Gastroesophageal sphincter (tissue), 4 donors: ENCODE results near the gene DUSP15. TPM values are rescaled to one million over a fixed set of nuclear protein-coding genes. Genes with fewer than 3 reads are reported as not detected.

Source experiments
- ATAC-seq: fragments of 150-250 bp; one replicate; pipeline ENCODE4 v1.9.1; 2016; ENCODE audit warnings: mild to moderate bottlenecking, moderate library complexity
- H3K27ac ChIP-seq, 4 donors: fragments of 200-600 bp; sonication (generic) in 3 of 4; 1 replicate in 3 of 4; 2 replicates in 1 of 4; pipeline ENCODE4 v1.5.1; 2016 to 2019
- H3K27me3 ChIP-seq: fragments of 200-600 bp; sonication (generic); one replicate; pipeline ENCODE4 v1.5.1; 2019
- H3K36me3 ChIP-seq, 2 donors: fragments of 200-600 bp; sonication (generic); one replicate each; pipeline ENCODE4 v1.5.1; 2019; ENCODE audit warnings: control low read depth in 1 of 2
- H3K4me1 ChIP-seq, 3 donors: fragments of 200-600 bp; sonication (generic); 1 replicate in 2 of 3; 2 replicates in 1 of 3; pipeline ENCODE4 v1.5.1; 2016 to 2019; ENCODE audit warnings: control low read depth in 2 of 3
- H3K4me3 ChIP-seq, 2 donors: fragments of 200-600 bp; sonication (generic); one replicate each; pipeline ENCODE4 v1.5.1; 2019; ENCODE audit warnings: mild to moderate bottlenecking in 1 of 2, moderate library complexity in 1 of 2
- H3K9me3 ChIP-seq, 3 donors: fragments of 200-600 bp; sonication (generic); one replicate each; pipeline ENCODE4 v1.5.1; 2017 to 2019; ENCODE audit warnings: control low read depth in 2 of 3
- EP300 ChIP-seq: sonication (generic); formaldehyde crosslinking; IDR thresholded peaks from one replicate; pipeline ENCODE4 v1.6.1; 2017; ENCODE audit warnings: antibody characterized with exemption, mild to moderate bottlenecking
- POLR2A ChIP-seq, 2 donors: fragments of 450-650 bp; IDR thresholded peaks; one replicate each; pipeline ENCODE4 v1.6.1; 2017; ENCODE audit warnings: antibody characterized with exemption in 2 of 2, mild to moderate bottlenecking in 2 of 2, moderate library complexity in 1 of 2
- POLR2AphosphoS5 ChIP-seq: sonication (generic); formaldehyde crosslinking; IDR thresholded peaks from one replicate; pipeline ENCODE4 v1.6.1; 2017; ENCODE audit warnings: antibody characterized with exemption
- WGBS, 2 donors: methylation state at CpG; one replicate each; pipeline ENCODE4 v1.1.5; 2018; ENCODE audit warnings: low coverage in 1 of 2; 5-methylcytosine and 5-hydroxymethylcytosine counted together
- total RNA-seq, 4 donors: library from RNA; depleted of rRNA; stranded (reverse); fragments of >200 nt; gene quantifications; one replicate each; pipeline ENCODE4 v1.1.0, GENCODE V29; 2016
- TF ChIP-seq, protein P1 (sequence below), 4 experiments: fragments of 200-600 bp in 2 of 4; fragments of 450-650 bp in 2 of 4; sonication (generic) in 1 of 4; IDR thresholded peaks; one replicate each; pipeline ENCODE4 v1.5.1; 2017 to 2019; ENCODE audit warnings: antibody characterized with exemption in 4 of 4, mild to moderate bottlenecking in 2 of 4, moderate library complexity in 2 of 4

DUSP15 gene
- total RNA-seq, 4 donors from 2014 or later = 1.5 to 8.2 (median 4.5) TPM

DNA sequence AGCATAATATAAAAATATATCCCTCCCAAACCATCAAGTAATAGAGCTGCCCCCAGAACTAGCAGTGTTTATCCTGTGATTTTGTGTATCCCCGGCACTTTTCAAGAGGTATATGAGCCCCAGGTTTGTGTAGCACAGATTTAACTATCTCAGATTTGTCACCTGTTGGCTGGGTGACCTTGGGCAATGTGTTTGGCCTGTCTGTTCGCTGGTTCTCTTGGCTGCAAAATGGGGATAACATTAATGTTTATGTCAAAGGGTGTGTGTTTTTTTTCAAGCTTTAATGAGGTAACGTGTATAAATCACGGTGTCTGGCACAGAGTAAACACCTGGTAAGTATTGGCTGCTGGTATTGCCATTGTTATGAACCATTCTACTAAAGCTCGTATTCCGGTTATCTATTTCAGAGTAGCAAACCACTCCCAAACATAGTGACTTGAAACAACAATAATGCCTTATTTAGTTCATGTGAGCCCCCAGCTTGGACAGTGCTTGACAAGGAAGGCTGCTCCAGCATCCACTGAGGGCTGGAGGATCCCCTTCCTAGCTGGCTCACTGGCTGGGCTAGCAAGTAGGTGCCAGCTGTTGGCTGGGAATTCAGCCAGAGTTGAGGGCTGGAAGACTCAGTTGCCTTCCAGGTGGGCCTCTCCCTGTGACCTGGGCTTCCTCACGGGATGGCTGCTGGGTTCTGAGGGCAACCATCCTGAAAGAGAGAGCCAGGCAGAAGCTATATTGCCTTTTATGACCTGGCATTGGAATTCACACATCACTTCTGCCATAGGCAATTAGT is 45.4 kb upstream of the DUSP15 start:
- TF ChIP-seq POLR2A (IDR thresholded peaks at IDR 0.05) = no peak
- TF ChIP-seq, protein P1, sequence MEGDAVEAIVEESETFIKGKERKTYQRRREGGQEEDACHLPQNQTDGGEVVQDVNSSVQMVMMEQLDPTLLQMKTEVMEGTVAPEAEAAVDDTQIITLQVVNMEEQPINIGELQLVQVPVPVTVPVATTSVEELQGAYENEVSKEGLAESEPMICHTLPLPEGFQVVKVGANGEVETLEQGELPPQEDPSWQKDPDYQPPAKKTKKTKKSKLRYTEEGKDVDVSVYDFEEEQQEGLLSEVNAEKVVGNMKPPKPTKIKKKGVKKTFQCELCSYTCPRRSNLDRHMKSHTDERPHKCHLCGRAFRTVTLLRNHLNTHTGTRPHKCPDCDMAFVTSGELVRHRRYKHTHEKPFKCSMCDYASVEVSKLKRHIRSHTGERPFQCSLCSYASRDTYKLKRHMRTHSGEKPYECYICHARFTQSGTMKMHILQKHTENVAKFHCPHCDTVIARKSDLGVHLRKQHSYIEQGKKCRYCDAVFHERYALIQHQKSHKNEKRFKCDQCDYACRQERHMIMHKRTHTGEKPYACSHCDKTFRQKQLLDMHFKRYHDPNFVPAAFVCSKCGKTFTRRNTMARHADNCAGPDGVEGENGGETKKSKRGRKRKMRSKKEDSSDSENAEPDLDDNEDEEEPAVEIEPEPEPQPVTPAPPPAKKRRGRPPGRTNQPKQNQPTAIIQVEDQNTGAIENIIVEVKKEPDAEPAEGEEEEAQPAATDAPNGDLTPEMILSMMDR (IDR thresholded peaks at IDR 0.05) = no peak
- no peak for TF ChIP-seq POLR2AphosphoS5
- no peak for TF ChIP-seq EP300

DNA sequence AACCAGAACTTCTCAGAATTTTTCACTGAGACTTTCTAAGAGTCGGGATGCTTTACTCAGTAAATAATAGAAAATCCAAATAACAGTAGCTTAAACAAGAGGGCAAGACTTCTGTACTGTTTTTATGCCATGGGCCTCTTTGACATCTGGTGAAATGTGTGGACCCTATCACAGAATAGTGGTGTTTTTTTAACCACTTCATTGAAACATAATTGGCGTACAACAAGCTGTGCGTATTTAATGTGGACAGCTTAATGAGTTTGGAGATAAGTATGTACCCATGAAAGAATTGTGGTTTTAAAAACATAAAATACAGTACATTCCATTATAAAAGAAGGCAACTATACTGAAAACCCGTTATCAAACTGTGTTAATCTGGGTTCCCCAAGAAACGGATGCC is 43.8 kb upstream of the DUSP15 start:
- TF ChIP-seq, protein P1 (IDR thresholded peaks at IDR 0.05) = no peak
- no peak for TF ChIP-seq POLR2AphosphoS5
- TF ChIP-seq POLR2A (IDR thresholded peaks at IDR 0.05) = no peak
- no peak for TF ChIP-seq EP300
- no peaks in the 10 kb centered on the region for H3K9me3 ChIP-seq
- 70 to 82% methylated on average over 4 to 5 of the region's 5 CpGs for WGBS, 2 donors
- no peak overlapping the region for H3K27ac ChIP-seq
- H3K27me3 ChIP-seq = peaks cover 11% of the 10 kb centered on the region
- H3K4me1 ChIP-seq = no peaks in the 10 kb centered on the region
- no peak for ATAC-seq
- no peaks in the 10 kb centered on the region for H3K36me3 ChIP-seq
- no peak overlapping the region for H3K4me3 ChIP-seq

More for the DNA sequence above, 45.4 kb upstream of the DUSP15 start:
- H3K4me3 ChIP-seq = no peak overlapping the region
- no peaks in the 10 kb centered on the region for H3K36me3 ChIP-seq
- no peaks in the 10 kb centered on the region for H3K9me3 ChIP-seq
- no peak overlapping the region for H3K27ac ChIP-seq
- 41 to 56% methylated on average over 6 of the region's 7 CpGs for WGBS, 2 donors
- no peaks in the 10 kb centered on the region for H3K4me1 ChIP-seq
- peaks cover 24% of the 10 kb centered on the region for H3K27me3 ChIP-seq
- no peak for ATAC-seq

DNA sequence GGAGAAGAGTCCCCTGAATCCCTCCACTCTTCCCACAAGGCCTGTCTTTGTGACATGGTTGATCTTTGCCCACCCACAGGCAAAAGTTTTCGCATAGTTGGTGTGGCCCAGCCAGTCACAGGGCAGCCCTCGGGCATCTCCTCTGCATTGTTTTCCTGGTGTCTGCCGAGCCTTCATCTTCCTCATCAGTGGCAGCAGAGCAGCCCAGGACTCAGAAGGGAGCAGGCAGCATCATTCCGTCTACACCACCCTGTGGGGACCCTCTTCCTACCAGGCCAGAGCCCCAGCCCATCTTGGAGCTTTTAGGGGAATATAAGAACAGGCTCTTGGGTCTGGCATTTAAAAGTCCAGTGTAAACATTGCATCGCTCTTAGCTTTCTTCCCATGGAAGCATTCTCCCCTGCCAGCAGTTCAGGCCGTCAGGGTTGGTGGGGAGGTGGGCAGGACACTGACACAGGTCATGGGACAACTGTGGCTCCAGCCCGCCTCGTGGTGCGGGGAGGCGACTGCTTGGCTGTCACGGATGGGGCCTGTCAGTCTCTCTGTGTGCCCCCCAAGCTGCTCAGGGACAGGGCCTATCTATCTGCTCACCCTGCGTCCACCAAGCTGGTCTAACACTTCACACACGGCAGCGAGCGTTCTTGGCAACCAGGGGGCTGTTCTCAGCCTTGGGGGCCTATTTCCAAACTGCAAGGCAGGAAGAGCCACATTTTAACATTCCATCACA is 43.3 kb upstream of the DUSP15 start:
- WGBS, 2 donors = 72 to 95% methylated on average over 2 to 4 of the region's 15 CpGs
- Histone ChIP-seq H3K4me3 (no peak overlapping the region), H3K36me3 (no peaks in the 10 kb centered on the region), H3K27me3 (peaks cover 5% of the 10 kb centered on the region), H3K9me3 (no peaks in the 10 kb centered on the region), H3K4me1 (no peaks in the 10 kb centered on the region), H3K27ac (no peak overlapping the region)
- no peak for ATAC-seq
- TF ChIP-seq POLR2AphosphoS5 = no peak
- TF ChIP-seq, protein P1 (IDR thresholded peaks at IDR 0.05) = no peak
- no peak for TF ChIP-seq POLR2A (IDR thresholded peaks at IDR 0.05)
- no peak for TF ChIP-seq EP300

DNA sequence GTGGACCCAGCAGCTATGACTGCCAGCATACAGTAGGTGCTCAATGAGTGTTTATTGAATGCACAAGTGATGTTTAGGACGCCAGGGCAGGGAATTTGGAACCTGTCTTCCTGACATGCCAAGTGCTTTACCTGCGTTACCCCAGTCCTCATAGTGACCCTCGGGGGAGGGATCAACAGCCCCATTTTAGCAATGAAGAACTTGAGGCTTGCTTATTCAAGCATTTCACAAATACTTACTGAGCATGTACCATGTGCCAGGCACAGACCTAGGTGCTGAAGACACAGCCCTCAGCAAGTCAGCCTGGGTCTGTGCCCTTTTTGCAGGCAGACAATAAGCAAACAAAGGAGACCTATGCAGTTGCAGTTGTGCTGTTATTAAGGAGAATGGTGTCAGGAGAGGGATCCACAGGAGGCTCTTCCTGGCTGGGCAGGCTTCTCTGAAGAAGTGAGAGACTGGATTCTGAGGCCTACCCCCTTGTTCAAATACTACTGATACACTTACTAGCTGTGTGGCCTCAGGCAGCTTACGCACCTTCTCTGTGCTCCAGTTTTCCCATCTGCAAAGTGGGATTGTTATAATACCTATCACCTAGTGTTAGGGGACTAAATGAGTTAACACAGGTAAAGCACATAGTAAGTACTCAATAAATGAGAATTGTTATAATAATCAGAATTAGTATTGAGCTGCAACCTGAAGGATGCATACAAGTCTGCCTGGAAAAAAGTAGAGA is 39.9 kb upstream of the DUSP15 start:
- Histone ChIP-seq H3K4me1 (no peaks in the 10 kb centered on the region), H3K9me3 (no peaks in the 10 kb centered on the region), H3K4me3 (no peak overlapping the region), H3K36me3 (no peaks in the 10 kb centered on the region), H3K27me3 (no peaks in the 10 kb centered on the region), H3K27ac (no peak overlapping the region)
- TF ChIP-seq POLR2A (IDR thresholded peaks at IDR 0.05) (no peak), EP300 (no peak), POLR2AphosphoS5 (no peak)
- TF ChIP-seq, protein P1 (IDR thresholded peaks at IDR 0.05) = no peak
- WGBS, 2 donors = 100% methylated on average over 1 of the region's 4 CpGs; no CpG with 5 or more reads in 1 of the 2 donors
- no peak for ATAC-seq
